Caco-2 (cell line): ENCODE measurements around the gene SPPL3. TPM values are rescaled to one million over a fixed set of nuclear protein-coding genes. Genes with fewer than 3 reads are reported as not detected.

ENCODE experiments used
- BruUV-seq: library from RNA; stranded (reverse); fragments of 400-500 nt; replicated peaks from 2 replicates; lab custom pipeline; 2021; lab: Mats Ljungman, UMichigan
- CTCF ChIA-PET: fragments of 300-600 bp; sonication (Branson Sonifier 250); formaldehyde crosslinking; loops from one replicate; lab custom pipeline; 2022; ENCODE audit warnings: antibody characterized with exemption; lab: Charles Lee
- POLR2A ChIA-PET: fragments of 300-600 bp; sonication (Branson Sonifier 250); formaldehyde crosslinking; loops from one replicate; lab custom pipeline; 2022; ENCODE audit warnings: antibody characterized with exemption; lab: Charles Lee
- DNase-seq, 2 experiments: peaks; one replicate each; pipeline versions ENCODE4 v3.0.0 to v3.0.0-alpha.2; 2020 to 2022
- H3K27me3 ChIP-seq: replicated peaks from 2 replicates; pipeline ENCODE4 v1.6.0; 2011; ENCODE audit warnings: low read length; ENCODE audit not compliant: control insufficient read depth, insufficient read depth
- H3K36me3 ChIP-seq: 2 replicates; pipeline ENCODE4 v1.5.1; 2011; ENCODE audit warnings: low read length; ENCODE audit not compliant: control insufficient read depth, insufficient read depth
- H3K4me1 ChIP-seq: fragments of 250-450 bp; sonication (Bioruptor Pico); 2 replicates; pipeline ENCODE4 v1.5.1; 2020; ENCODE audit warnings: mild to moderate bottlenecking
- H3K4me3 ChIP-seq: 2 replicates; pipeline ENCODE4 v1.5.1; 2011; ENCODE audit warnings: low read depth, mild to moderate bottlenecking, control low read depth, low read length
- H3K9me3 ChIP-seq: fragments of 250-450 bp; sonication (Bioruptor Pico); 2 replicates; pipeline ENCODE4 v1.5.1; 2020; ENCODE audit warnings: mild to moderate bottlenecking, moderate library complexity
- H3K27ac Mint-ChIP-seq: one replicate; pipeline ENCODE4 v1.8.0; 2022; ENCODE audit warnings: mixed read lengths; ENCODE audit not compliant: unreplicated experiment
- H3K27me3 Mint-ChIP-seq: one replicate; pipeline ENCODE4 v1.8.0; 2022; ENCODE audit warnings: mixed read lengths; ENCODE audit not compliant: insufficient read depth, unreplicated experiment
- H3K36me3 Mint-ChIP-seq: one replicate; pipeline ENCODE4 v1.8.0; 2022; ENCODE audit warnings: mild to moderate bottlenecking, mixed read lengths; ENCODE audit not compliant: insufficient read depth, unreplicated experiment
- H3K4me1 Mint-ChIP-seq: one replicate; pipeline ENCODE4 v1.8.0; 2022; ENCODE audit warnings: low read depth, mixed read lengths; ENCODE audit not compliant: unreplicated experiment
- H3K4me3 Mint-ChIP-seq: one replicate; pipeline ENCODE4 v1.8.0; 2022; ENCODE audit warnings: mild to moderate bottlenecking, moderate library complexity, mixed read lengths; ENCODE audit not compliant: unreplicated experiment
- H3K9me3 Mint-ChIP-seq: one replicate; pipeline ENCODE4 v1.8.0; 2022; ENCODE audit warnings: mixed read lengths; ENCODE audit not compliant: unreplicated experiment
- CTCF ChIP-seq, 2 experiments: fragments of 200-600 bp in 1 of 2; IDR thresholded peaks; 1 replicate in 1 of 2; 2 replicates in 1 of 2; pipeline versions ENCODE4 v1.5.1 to v1.8.0; 2011 to 2022; ENCODE audit warnings: antibody characterized with exemption in 1 of 2, control low read depth in 1 of 2, inconsistent platforms in 1 of 2, low read depth in 1 of 2, low read length in 1 of 2, mild to moderate bottlenecking in 1 of 2, moderate library complexity in 1 of 2; ENCODE audit not compliant: insufficient read depth in 1 of 2, severe bottlenecking in 1 of 2, unreplicated experiment in 1 of 2
- intact Hi-C: fragments of 100-400 bp; cut with micrococcal nuclease; formaldehyde crosslinking; loops from one replicate; pipeline ENCODE4 v1.10.0; 2022; ENCODE audit not compliant: unreplicated experiment
- total RNA-seq: library from RNA; stranded (reverse); gene quantifications from 2 replicates; pipeline ENCODE4 v1.2.3, GENCODE V29; 2022

The SPPL3 gene
- total RNA-seq, 1 experiment from 2014 or later: 63.4 TPM

- CTCF ChIA-PET: interaction anchor here (0.6 to 0.7 kb wide), 2 partner anchors 103 to 223 kb away, joined by 4 read pairs; no protein-coding TSS in a partner anchor
- no peaks in the 10 kb centered on the region for H3K36me3 Mint-ChIP-seq
Measured at GRCh38 chr12:120750806-120751205, 153.4 kb downstream of the SPPL3 start.

DNA sequence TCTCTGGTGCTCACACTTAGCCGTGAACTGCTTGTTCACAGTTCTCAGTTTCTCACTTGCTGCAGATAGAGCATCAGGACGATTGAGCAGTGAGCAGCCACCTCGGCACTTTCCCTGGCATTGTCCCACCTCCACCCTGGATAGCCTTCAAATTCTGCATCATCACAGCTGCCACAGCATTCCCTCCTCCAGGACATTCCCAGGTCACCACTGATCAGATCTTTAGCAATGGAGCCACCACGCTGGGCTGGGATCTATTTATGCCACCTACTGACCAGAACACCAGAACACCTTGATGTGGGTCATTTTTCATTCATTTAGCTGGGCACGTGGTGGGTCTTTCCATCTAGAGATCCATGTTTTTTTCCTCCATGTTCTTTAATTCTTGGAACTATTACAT is 154.9 kb downstream of the SPPL3 start:
- no peak for DNase-seq
- Histone ChIP-seq H3K36me3 (no peaks in the 10 kb centered on the region), H3K27me3 (no peaks in the 10 kb centered on the region), H3K9me3 (no peaks in the 10 kb centered on the region), H3K4me3 (no peak overlapping the region), H3K4me1 (no peaks in the 10 kb centered on the region)
- Mint-ChIP-seq H3K27ac (no peak overlapping the region), H3K27me3 (no peaks in the 10 kb centered on the region), H3K36me3 (no peaks in the 10 kb centered on the region), H3K4me1 (no peaks in the 10 kb centered on the region), H3K4me3 (no peak overlapping the region), H3K9me3 (no peaks in the 10 kb centered on the region)
- intact Hi-C loops: no loop called here
- no peak for TF ChIP-seq CTCF (IDR thresholded peaks at IDR 0.05; ENCODE audit: insufficient read depth in 1 of 2, low read depth in 1 of 2, low read length in 1 of 2, severe bottlenecking in 1 of 2, unreplicated experiment in 1 of 2)
- POLR2A ChIA-PET: no interaction called here
- BruUV-seq: no TSS peak
- CTCF ChIA-PET: interaction anchor here (0.7 kb wide), 1 partner anchor 260 kb away, joined by 3 read pairs; no protein-coding TSS in a partner anchor

More at GRCh38 chr12:120750806-120751205, 153.4 kb downstream of the SPPL3 start:
- no peak overlapping the region for H3K27ac Mint-ChIP-seq
- H3K4me1 Mint-ChIP-seq: no peaks in the 10 kb centered on the region
- DNase-seq: no peak
- no peak overlapping the region for H3K4me3 Mint-ChIP-seq
- H3K9me3 Mint-ChIP-seq: no peaks in the 10 kb centered on the region
- POLR2A ChIA-PET: no interaction called here
- no peaks in the 10 kb centered on the region for H3K9me3 ChIP-seq
- H3K27me3 Mint-ChIP-seq: no peaks in the 10 kb centered on the region
- no peak for TF ChIP-seq CTCF (IDR thresholded peaks at IDR 0.05; ENCODE audit: insufficient read depth in 1 of 2, low read depth in 1 of 2, low read length in 1 of 2, severe bottlenecking in 1 of 2, unreplicated experiment in 1 of 2)
- H3K4me3 ChIP-seq: no peak overlapping the region
- no TSS peak for BruUV-seq
- H3K36me3 ChIP-seq: no peaks in the 10 kb centered on the region
- no peaks in the 10 kb centered on the region for H3K4me1 ChIP-seq
- intact Hi-C loops: no loop called here
- H3K27me3 ChIP-seq: no peaks in the 10 kb centered on the region

GRCh38 chr12:120748242-120748641 is 155.9 kb downstream of the SPPL3 start:
- no peak for TF ChIP-seq CTCF (IDR thresholded peaks at IDR 0.05; ENCODE audit: insufficient read depth in 1 of 2, low read depth in 1 of 2, low read length in 1 of 2, severe bottlenecking in 1 of 2, unreplicated experiment in 1 of 2)
- no peak for DNase-seq
- Histone ChIP-seq H3K4me3 (no peak overlapping the region), H3K27me3 (no peaks in the 10 kb centered on the region), H3K9me3 (no peaks in the 10 kb centered on the region), H3K4me1 (no peaks in the 10 kb centered on the region), H3K36me3 (no peaks in the 10 kb centered on the region)
- Mint-ChIP-seq H3K27ac (no peak overlapping the region), H3K27me3 (no peaks in the 10 kb centered on the region), H3K4me3 (no peak overlapping the region), H3K9me3 (no peaks in the 10 kb centered on the region), H3K4me1 (no peaks in the 10 kb centered on the region), H3K36me3 (no peaks in the 10 kb centered on the region)
- intact Hi-C loops: no loop called here
- CTCF ChIA-PET: no interaction called here
- POLR2A ChIA-PET: no interaction called here
- BruUV-seq: no TSS peak
